Thymus (tissue), 11 donors: ENCODE measurements around the gene TK2. TPM values are rescaled to one million over a fixed set of nuclear protein-coding genes. Genes with fewer than 3 reads are reported as not detected.

Source experiments
- DNase-seq, 9 donors: peaks; one replicate each; pipeline ENCODE4 v3.0.0-alpha.2; 2013; ENCODE audit warnings: low spot score in 9 of 9, low read depth in 6 of 9, missing footprints in 1 of 9
- H3K27ac ChIP-seq, 2 donors: one replicate each; pipeline ENCODE4 v1.5.1; 2013; ENCODE audit warnings: control low read depth in 1 of 2, low read depth in 1 of 2, low read length in 1 of 2, mild to moderate bottlenecking in 1 of 2, moderate library complexity in 1 of 2
- H3K27me3 ChIP-seq, 2 donors: one replicate each; pipeline ENCODE4 v1.5.1; 2013; ENCODE audit warnings: low read length in 1 of 2; ENCODE audit not compliant: control insufficient read depth in 2 of 2, insufficient read depth in 1 of 2
- H3K36me3 ChIP-seq, 2 donors: one replicate each; pipeline ENCODE4 v1.5.1; 2013; ENCODE audit warnings: low read length in 1 of 2, mild to moderate bottlenecking in 1 of 2, moderate library complexity in 1 of 2; ENCODE audit not compliant: control insufficient read depth in 2 of 2, insufficient read depth in 2 of 2
- H3K4me1 ChIP-seq, 2 donors: one replicate each; pipeline ENCODE4 v1.5.1; 2013; ENCODE audit warnings: low read length in 2 of 2; ENCODE audit not compliant: control insufficient read depth in 2 of 2, insufficient read depth in 2 of 2
- H3K4me3 ChIP-seq, 2 donors: one replicate each; pipeline ENCODE4 v1.5.1; 2013; ENCODE audit warnings: low read length in 2 of 2, control low read depth in 1 of 2, mild to moderate bottlenecking in 1 of 2
- H3K9me3 ChIP-seq, 2 donors: one replicate each; pipeline ENCODE4 v1.5.1; 2013; ENCODE audit warnings: low read length in 1 of 2, mild to moderate bottlenecking in 1 of 2; ENCODE audit not compliant: control insufficient read depth in 2 of 2, insufficient read depth in 1 of 2
- WGBS: extraction: QIAGEN DNeasy Blood & Tissue Kit; methylation state at CpG from one replicate; pipeline ENCODE4 v1.1.7; 2013; 5-methylcytosine and 5-hydroxymethylcytosine counted together
- polyA plus RNA-seq: library from polyadenylated mRNA; stranded (reverse); fragments of 200-250 nt; gene quantifications from one replicate; pipeline ENCODE4 v1.2.3, GENCODE V29; 2013
- total RNA-seq: library from RNA; stranded (reverse); fragments of 120-200 nt; gene quantifications from one replicate; pipeline ENCODE4 v1.2.4, GENCODE V29; 2013
- donor health status: healthy.

Gene TK2
- total and polyA plus RNA-seq, 2 donors = 11.9 to 15.9 TPM

GRCh38 chr16:66590322-66590721 is 40.4 kb upstream of the TK2 start:
- WGBS = 2% methylated on average over 8 of the region's 8 CpGs
- no peaks in the 10 kb centered on the region for H3K36me3 ChIP-seq
- DNase-seq = peak in 7 of 9 donors; percentile 41 to 85 (median 67)
- H3K4me3 ChIP-seq = peak overlapping the region; percentile 19 to 35
- H3K9me3 ChIP-seq = no peaks in the 10 kb centered on the region
- peaks cover 19 to 50% of the 10 kb centered on the region in 2 donors for H3K4me1 ChIP-seq
- peak overlapping the region; percentile 18 to 44 for H3K27ac ChIP-seq
- no peaks in the 10 kb centered on the region for H3K27me3 ChIP-seq

- 71% methylated on average over 8 of the region's 8 CpGs for WGBS
- Histone ChIP-seq H3K9me3 (no peaks in the 10 kb centered on the region), H3K36me3 (no peaks in the 10 kb centered on the region), H3K4me3 (no peak overlapping the region), H3K27me3 (no peaks in the 10 kb centered on the region), H3K4me1 (peaks cover 19 to 50% of the 10 kb centered on the region in 2 donors), H3K27ac (no peak overlapping the region)
- peak in 4 of 9 donors; percentile 29 to 73 (median 52) for DNase-seq
These were observed 39.2 kb upstream of the TK2 start for GRCh38 chr16:66588981-66589713.

GRCh38 chr16:66587881-66588600 is 38.1 kb upstream of the TK2 start:
- Histone ChIP-seq H3K9me3 (no peaks in the 10 kb centered on the region), H3K4me1 (peaks cover 19 to 50% of the 10 kb centered on the region in 2 donors), H3K36me3 (no peaks in the 10 kb centered on the region), H3K27ac (no peak overlapping the region), H3K4me3 (no peak overlapping the region), H3K27me3 (no peaks in the 10 kb centered on the region)
- DNase-seq = peak in 1 of 9 donors; percentile 35
- WGBS = 32% methylated on average over 7 of the region's 7 CpGs

GRCh38 chr16:66585481-66586239 is 35.7 kb upstream of the TK2 start:
- no peaks in the 10 kb centered on the region for H3K9me3 ChIP-seq
- no peaks in the 10 kb centered on the region for H3K27me3 ChIP-seq
- 38% methylated on average over 10 of the region's 10 CpGs for WGBS
- H3K4me1 ChIP-seq = peaks cover 21 to 47% of the 10 kb centered on the region in 2 donors
- no peak overlapping the region for H3K4me3 ChIP-seq
- no peak for DNase-seq
- peak overlapping the region in 1 of 2 donors; percentile 17 for H3K27ac ChIP-seq
- H3K36me3 ChIP-seq = no peaks in the 10 kb centered on the region

- 83% methylated on average over 3 of the region's 3 CpGs for WGBS
- Histone ChIP-seq H3K27me3 (peaks cover 0 to 18% of the 10 kb centered on the region in 2 donors), H3K9me3 (no peaks in the 10 kb centered on the region)
These were observed 31.5 kb upstream of the TK2 start for GRCh38 chr16:66581246-66581952.

GRCh38 chr16:66580605-66581209 is 30.8 kb upstream of the TK2 start:
- Histone ChIP-seq H3K4me1 (peaks cover 17 to 33% of the 10 kb centered on the region in 2 donors), H3K27me3 (peaks cover 0 to 18% of the 10 kb centered on the region in 2 donors), H3K4me3 (no peak overlapping the region), H3K36me3 (no peaks in the 10 kb centered on the region), H3K9me3 (no peaks in the 10 kb centered on the region), H3K27ac (no peak overlapping the region)
- DNase-seq = no peak
- 96% methylated on average over 4 of the region's 4 CpGs for WGBS

More at GRCh38 chr16:66581246-66581952, 31.5 kb upstream of the TK2 start:
- Histone ChIP-seq H3K4me1 (peaks cover 20 to 40% of the 10 kb centered on the region in 2 donors), H3K4me3 (no peak overlapping the region), H3K36me3 (no peaks in the 10 kb centered on the region), H3K27ac (no peak overlapping the region)
- DNase-seq = no peak

GRCh38 chr16:66578651-66579531 is 29.0 kb upstream of the TK2 start, which contains the start of gene CMTM2:
Gene CMTM2, plus strand, starts transcription at chr16:66579463. Its CDS starts 145 bp downstream, at chr16:66579608.
- H3K4me1 ChIP-seq = peaks cover 15 to 29% of the 10 kb centered on the region in 2 donors
- 7% methylated on average over 77 of the region's 77 CpGs for WGBS
- peaks cover 0 to 18% of the 10 kb centered on the region in 2 donors for H3K27me3 ChIP-seq
- H3K4me3 ChIP-seq = peak within 1 kb of the TSS; percentile 12 to 51
- DNase-seq = peak in 8 of 9 donors; percentile 43 to 89 (median 66)
- no peaks in the 10 kb centered on the region for H3K36me3 ChIP-seq
- H3K9me3 ChIP-seq = no peaks in the 10 kb centered on the region
- H3K27ac ChIP-seq = peak within 1 kb of the TSS in 1 of 2 donors; percentile 44
